ENCODE results near the gene ADAMTS7. TPM values are rescaled to one million over a fixed set of nuclear protein-coding genes. Genes with fewer than 3 reads are reported as not detected.

The ADAMTS7 gene
- total RNA-seq, 1 donor from 2014 or later, result 55.1 TPM

DNA sequence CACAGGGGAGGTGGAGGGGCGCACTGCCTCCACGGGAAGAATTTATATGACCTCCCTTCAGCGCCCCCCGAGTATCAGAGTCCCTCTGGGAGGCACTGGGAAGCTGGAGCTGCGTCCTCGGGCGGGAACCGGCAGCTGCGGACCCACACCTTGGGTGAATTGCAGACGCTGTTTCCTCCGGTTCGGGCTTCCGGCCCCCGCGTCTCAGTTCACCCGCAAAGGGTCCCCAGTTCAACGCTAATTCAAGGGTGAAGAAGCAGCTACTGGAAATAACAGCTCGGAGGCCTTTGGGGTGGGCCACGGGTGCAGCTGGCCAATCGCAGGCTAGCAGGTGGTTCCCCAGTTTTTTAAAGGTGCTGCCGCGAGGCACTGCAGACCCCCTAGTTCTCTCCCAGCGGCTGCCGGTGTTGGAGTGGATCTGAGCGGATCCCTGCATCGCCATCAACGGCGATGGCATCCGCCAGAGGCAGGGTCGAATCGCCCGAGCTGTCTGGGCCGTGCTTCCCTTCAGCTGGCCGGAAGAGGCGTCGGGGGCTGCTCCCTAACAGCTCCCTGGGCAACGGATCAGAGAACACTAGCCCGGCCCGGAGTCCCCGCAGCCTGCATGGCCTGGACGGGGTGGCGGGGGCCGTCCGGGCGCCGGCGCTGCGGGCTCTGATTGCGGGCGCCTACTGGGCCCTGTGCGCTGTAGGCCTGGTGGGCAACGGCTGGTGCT lies 19.4 kb upstream of the ADAMTS7 start:
- TF ChIP-seq, protein P1, sequence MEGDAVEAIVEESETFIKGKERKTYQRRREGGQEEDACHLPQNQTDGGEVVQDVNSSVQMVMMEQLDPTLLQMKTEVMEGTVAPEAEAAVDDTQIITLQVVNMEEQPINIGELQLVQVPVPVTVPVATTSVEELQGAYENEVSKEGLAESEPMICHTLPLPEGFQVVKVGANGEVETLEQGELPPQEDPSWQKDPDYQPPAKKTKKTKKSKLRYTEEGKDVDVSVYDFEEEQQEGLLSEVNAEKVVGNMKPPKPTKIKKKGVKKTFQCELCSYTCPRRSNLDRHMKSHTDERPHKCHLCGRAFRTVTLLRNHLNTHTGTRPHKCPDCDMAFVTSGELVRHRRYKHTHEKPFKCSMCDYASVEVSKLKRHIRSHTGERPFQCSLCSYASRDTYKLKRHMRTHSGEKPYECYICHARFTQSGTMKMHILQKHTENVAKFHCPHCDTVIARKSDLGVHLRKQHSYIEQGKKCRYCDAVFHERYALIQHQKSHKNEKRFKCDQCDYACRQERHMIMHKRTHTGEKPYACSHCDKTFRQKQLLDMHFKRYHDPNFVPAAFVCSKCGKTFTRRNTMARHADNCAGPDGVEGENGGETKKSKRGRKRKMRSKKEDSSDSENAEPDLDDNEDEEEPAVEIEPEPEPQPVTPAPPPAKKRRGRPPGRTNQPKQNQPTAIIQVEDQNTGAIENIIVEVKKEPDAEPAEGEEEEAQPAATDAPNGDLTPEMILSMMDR (IDR thresholded peaks at IDR 0.05; ENCODE audit: unreplicated experiment), result no peak

DNA sequence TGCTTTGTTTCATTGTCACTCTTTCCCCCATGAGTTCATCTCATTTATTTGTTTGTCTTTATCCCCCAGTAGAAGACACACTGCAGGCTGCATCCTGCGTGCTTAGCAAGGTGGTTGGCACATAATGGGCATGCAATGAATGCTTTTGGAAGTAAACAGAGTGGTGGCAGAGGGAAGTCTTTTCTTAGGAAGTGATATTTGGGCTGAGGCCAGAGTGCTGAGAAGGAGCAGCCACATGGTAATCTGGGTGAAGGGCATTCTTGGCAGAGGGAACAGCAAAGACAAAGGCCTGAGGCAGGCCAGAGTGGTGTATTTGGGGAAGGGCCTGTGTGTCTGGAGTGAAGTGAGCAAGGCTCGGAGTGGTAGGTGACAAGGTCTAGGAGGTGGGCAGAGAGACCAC lies 17.7 kb upstream of the ADAMTS7 start:
- Mint-ChIP-seq H3K9me3 (ENCODE audit: unreplicated experiment) (no peaks in the 10 kb centered on the region), H3K27ac (ENCODE audit: unreplicated experiment) (no peak overlapping the region), H3K4me1 (ENCODE audit: unreplicated experiment) (peaks cover 5% of the 10 kb centered on the region), H3K36me3 (ENCODE audit: low read depth, unreplicated experiment) (no peaks in the 10 kb centered on the region), H3K27me3 (ENCODE audit: unreplicated experiment) (peaks cover 6% of the 10 kb centered on the region), H3K4me3 (ENCODE audit: unreplicated experiment) (no peak overlapping the region)
- TF ChIP-seq, protein P1 (IDR thresholded peaks at IDR 0.05; ENCODE audit: unreplicated experiment), result no peak
- DNase-seq (ENCODE audit: low spot score), result no peak

More for the DNA sequence above, 19.4 kb upstream of the ADAMTS7 start:
- no peak for DNase-seq (ENCODE audit: low spot score)
- Mint-ChIP-seq H3K27me3 (ENCODE audit: unreplicated experiment) (peaks cover 6% of the 10 kb centered on the region), H3K36me3 (ENCODE audit: low read depth, unreplicated experiment) (no peaks in the 10 kb centered on the region), H3K4me3 (ENCODE audit: unreplicated experiment) (no peak overlapping the region), H3K27ac (ENCODE audit: unreplicated experiment) (no peak overlapping the region), H3K9me3 (ENCODE audit: unreplicated experiment) (no peaks in the 10 kb centered on the region), H3K4me1 (ENCODE audit: unreplicated experiment) (peaks cover 3% of the 10 kb centered on the region)

DNA sequence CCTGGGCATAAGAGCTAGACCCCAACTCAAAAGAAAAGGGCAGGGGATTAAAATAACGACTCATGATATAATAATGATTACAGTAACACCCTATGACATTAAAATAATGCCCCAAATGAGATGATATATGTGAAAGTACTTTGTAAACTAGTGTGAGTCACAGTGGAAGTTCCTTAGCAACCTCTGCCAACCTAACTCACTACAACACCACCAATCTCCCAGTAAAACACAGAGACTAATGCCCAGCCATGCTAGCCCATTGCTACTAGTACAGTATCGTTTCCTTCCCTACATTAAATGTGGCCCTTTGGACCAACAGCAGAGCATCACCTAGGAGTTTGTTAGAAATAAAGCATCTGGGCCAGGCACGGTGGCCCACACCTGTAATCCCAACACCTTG lies 11.2 kb upstream of the ADAMTS7 start:
- Mint-ChIP-seq H3K27me3 (ENCODE audit: unreplicated experiment) (peaks cover 2% of the 10 kb centered on the region), H3K9me3 (ENCODE audit: unreplicated experiment) (no peaks in the 10 kb centered on the region), H3K36me3 (ENCODE audit: low read depth, unreplicated experiment) (no peaks in the 10 kb centered on the region), H3K4me1 (ENCODE audit: unreplicated experiment) (peaks cover 5% of the 10 kb centered on the region), H3K4me3 (ENCODE audit: unreplicated experiment) (no peak overlapping the region), H3K27ac (ENCODE audit: unreplicated experiment) (no peak overlapping the region)
- TF ChIP-seq, protein P1 (IDR thresholded peaks at IDR 0.05; ENCODE audit: unreplicated experiment), result no peak
- no peak for DNase-seq (ENCODE audit: low spot score)

DNA sequence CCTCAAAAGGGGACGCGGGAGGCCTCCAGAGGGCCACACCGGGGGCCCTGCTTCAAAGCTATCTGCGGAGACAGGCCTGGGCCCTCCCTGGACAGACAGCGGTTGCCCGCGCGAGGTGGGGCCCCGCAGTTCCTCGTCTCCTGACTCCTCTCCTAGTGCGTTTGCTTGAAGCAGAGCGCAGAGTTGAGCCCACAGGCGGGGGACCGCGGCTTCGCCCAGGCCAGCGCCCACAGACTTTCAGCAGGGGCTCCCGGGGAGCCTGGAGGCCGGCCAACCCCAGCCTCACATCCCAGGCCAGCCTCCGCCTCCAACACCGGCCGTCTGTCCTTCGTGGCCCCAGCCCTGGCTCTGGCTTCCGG lies 540 bp upstream of the ADAMTS7 start:
- Mint-ChIP-seq H3K4me1 (ENCODE audit: unreplicated experiment) (peaks cover 15% of the 10 kb centered on the region), H3K27me3 (ENCODE audit: unreplicated experiment) (peaks cover 15% of the 10 kb centered on the region), H3K9me3 (ENCODE audit: unreplicated experiment) (no peaks in the 10 kb centered on the region), H3K4me3 (ENCODE audit: unreplicated experiment) (peak overlapping the region; percentile 91), H3K36me3 (ENCODE audit: low read depth, unreplicated experiment) (peaks cover 2% of the 10 kb centered on the region), H3K27ac (ENCODE audit: unreplicated experiment) (peak overlapping the region; percentile 91)
- TF ChIP-seq, protein P1 (IDR thresholded peaks at IDR 0.05; ENCODE audit: unreplicated experiment), result peak; percentile 28
- DNase-seq (ENCODE audit: low spot score), result peak; percentile 14

DNA sequence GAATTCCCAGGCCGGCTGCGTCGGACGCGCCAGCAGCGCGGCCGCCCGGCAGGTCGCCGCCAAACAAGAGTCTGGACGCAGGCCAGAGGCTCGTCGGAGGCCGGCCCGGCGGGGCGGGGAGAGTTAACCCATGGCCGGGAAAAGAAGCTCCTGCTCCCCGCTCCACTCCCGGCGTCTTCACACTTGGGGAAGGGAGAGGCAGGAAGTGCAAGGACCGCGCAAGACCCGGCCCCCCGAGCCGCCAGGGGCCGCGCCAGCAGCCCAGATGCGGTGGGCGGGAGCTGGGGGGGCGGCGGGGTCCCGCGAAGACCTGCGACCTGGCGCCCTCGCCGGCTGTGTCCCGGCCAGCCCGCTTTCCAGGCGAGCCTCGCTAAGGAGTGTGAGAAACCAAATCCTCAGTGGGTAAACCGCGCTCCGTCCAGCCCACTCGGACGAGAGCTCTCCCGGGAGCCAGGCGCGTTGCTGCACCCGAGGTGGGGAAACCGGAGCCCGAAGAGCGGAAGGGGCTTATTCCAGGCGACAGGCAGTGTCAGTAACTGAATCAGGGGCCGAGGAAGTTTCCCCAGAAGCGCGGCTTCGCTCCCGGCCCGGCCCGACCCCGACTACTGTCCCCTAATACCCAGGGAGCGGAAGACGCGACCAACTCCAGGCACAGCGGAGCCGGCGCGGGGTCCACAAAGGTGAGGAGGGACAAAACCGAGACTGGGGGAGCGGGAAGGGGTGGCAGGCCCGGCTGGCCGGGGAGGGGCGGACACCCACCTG lies 721 bp downstream of the ADAMTS7 start:
- H3K9me3 Mint-ChIP-seq (ENCODE audit: unreplicated experiment), result no peaks in the 10 kb centered on the region
- H3K4me1 Mint-ChIP-seq (ENCODE audit: unreplicated experiment), result peaks cover 15% of the 10 kb centered on the region
- H3K27me3 Mint-ChIP-seq (ENCODE audit: unreplicated experiment), result peaks cover 15% of the 10 kb centered on the region
- peaks cover 7% of the 10 kb centered on the region for H3K36me3 Mint-ChIP-seq (ENCODE audit: low read depth, unreplicated experiment)
- H3K4me3 Mint-ChIP-seq (ENCODE audit: unreplicated experiment), result peak overlapping the region; percentile 92
- no peak overlapping the region for H3K27ac Mint-ChIP-seq (ENCODE audit: unreplicated experiment)
- peak; percentile 63 for DNase-seq (ENCODE audit: low spot score)
- TF ChIP-seq, protein P1 (IDR thresholded peaks at IDR 0.05; ENCODE audit: unreplicated experiment), result no peak
